Measurements from ENCODE around the gene ITIH5. TPM values are rescaled to one million over a fixed set of nuclear protein-coding genes. Genes with fewer than 3 reads are reported as not detected.

Gene ITIH5
- total RNA-seq, 2 experiments from 2014 or later = not detected

DNA sequence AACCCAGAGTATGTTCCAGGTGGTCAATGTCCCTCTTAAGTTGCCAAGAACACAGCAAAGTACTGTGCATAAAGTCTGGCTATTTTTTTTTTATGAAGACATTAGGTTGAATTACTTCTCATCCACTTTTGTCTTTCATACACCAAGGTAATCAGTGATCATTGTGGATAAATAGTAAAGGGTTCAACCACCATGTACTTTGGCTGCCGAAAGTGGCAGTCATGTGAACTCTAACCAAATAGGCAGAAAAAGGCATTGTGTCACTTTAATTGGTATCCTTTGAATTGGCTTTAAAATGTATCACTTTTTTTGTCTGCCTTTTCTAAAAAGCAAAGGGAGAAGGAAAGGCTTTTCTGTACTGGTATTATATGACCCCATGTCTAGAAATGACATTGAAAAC lies 43.7 kb upstream of the ITIH5 start:
- peaks cover 2 to 6% of the 10 kb centered on the region in 2 experiments for H3K27me3 ChIP-seq (ENCODE audit: control insufficient read depth in 1 of 2, insufficient read depth in 2 of 2, low read length in 2 of 2)
- POLR2A ChIA-PET = no interaction called here
- Mint-ChIP-seq H3K27ac (no peak overlapping the region), H3K36me3 (ENCODE audit: low read depth) (no peaks in the 10 kb centered on the region), H3K4me1 (ENCODE audit: low read depth) (no peaks in the 10 kb centered on the region), H3K9me3 (no peaks in the 10 kb centered on the region), H3K27me3 (peaks cover 28% of the 10 kb centered on the region), H3K4me3 (no peak overlapping the region)
- H3K27ac ChIP-seq (ENCODE audit: low read depth in 1 of 2, low read length in 2 of 2) = no peak overlapping the region
- TF ChIP-seq, protein P1, sequence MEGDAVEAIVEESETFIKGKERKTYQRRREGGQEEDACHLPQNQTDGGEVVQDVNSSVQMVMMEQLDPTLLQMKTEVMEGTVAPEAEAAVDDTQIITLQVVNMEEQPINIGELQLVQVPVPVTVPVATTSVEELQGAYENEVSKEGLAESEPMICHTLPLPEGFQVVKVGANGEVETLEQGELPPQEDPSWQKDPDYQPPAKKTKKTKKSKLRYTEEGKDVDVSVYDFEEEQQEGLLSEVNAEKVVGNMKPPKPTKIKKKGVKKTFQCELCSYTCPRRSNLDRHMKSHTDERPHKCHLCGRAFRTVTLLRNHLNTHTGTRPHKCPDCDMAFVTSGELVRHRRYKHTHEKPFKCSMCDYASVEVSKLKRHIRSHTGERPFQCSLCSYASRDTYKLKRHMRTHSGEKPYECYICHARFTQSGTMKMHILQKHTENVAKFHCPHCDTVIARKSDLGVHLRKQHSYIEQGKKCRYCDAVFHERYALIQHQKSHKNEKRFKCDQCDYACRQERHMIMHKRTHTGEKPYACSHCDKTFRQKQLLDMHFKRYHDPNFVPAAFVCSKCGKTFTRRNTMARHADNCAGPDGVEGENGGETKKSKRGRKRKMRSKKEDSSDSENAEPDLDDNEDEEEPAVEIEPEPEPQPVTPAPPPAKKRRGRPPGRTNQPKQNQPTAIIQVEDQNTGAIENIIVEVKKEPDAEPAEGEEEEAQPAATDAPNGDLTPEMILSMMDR (IDR thresholded peaks at IDR 0.05) = no peak
- ATAC-seq (ENCODE audit: poor library complexity) = no peak
- CTCF ChIA-PET = no interaction called here
- intact Hi-C loops (cut with DNase I, micrococcal nuclease) = no loop called here
- no peaks in the 10 kb centered on the region for H3K36me3 ChIP-seq (ENCODE audit: insufficient read depth, low read length)
- no peaks in the 10 kb centered on the region for H3K9me3 ChIP-seq (ENCODE audit: control insufficient read depth in 1 of 2, insufficient read depth in 1 of 2, low read length in 2 of 2)
- no peak overlapping the region for H3K4me3 ChIP-seq (ENCODE audit: low read length)
- no peak for DNase-seq
- H3K4me1 ChIP-seq (ENCODE audit: insufficient read depth, low read length) = no peaks in the 10 kb centered on the region

DNA sequence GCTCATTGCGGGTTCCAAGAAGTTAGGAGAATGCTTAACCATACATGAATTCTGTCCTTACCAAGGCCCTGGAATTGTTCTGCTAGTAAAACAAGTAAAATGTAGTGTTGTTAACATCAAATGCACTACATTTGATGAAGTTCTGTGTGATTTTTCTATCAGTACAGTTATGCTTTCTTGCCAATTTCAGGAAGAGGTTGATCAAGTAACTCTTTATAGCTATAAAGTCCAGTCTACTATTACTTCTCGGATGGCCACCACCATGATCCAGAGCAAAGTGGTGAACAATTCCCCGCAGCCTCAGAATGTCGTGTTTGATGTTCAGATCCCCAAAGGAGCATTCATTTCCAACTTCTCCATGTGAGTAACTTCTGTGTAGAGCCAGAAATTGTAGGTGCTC lies 42.1 kb upstream of the ITIH5 start:
- CTCF ChIA-PET = no interaction called here
- intact Hi-C loops (cut with DNase I, micrococcal nuclease) = no loop called here
- no peak overlapping the region for H3K4me3 Mint-ChIP-seq
- H3K36me3 Mint-ChIP-seq (ENCODE audit: low read depth) = no peaks in the 10 kb centered on the region
- Histone ChIP-seq H3K27me3 (ENCODE audit: control insufficient read depth in 1 of 2, insufficient read depth in 2 of 2, low read length in 2 of 2) (peaks cover 0 to 15% of the 10 kb centered on the region in 2 experiments), H3K36me3 (ENCODE audit: insufficient read depth, low read length) (no peaks in the 10 kb centered on the region), H3K4me3 (ENCODE audit: low read length) (no peak overlapping the region), H3K27ac (ENCODE audit: low read depth in 1 of 2, low read length in 2 of 2) (no peak overlapping the region), H3K4me1 (ENCODE audit: insufficient read depth, low read length) (no peaks in the 10 kb centered on the region), H3K9me3 (ENCODE audit: control insufficient read depth in 1 of 2, insufficient read depth in 1 of 2, low read length in 2 of 2) (no peaks in the 10 kb centered on the region)
- POLR2A ChIA-PET = no interaction called here
- H3K9me3 Mint-ChIP-seq = no peaks in the 10 kb centered on the region
- DNase-seq (no peak), ATAC-seq (ENCODE audit: poor library complexity) (no peak)
- H3K4me1 Mint-ChIP-seq (ENCODE audit: low read depth) = no peaks in the 10 kb centered on the region
- peaks cover 38% of the 10 kb centered on the region for H3K27me3 Mint-ChIP-seq
- H3K27ac Mint-ChIP-seq = no peak overlapping the region
- TF ChIP-seq, protein P1 (IDR thresholded peaks at IDR 0.05) = no peak

DNA sequence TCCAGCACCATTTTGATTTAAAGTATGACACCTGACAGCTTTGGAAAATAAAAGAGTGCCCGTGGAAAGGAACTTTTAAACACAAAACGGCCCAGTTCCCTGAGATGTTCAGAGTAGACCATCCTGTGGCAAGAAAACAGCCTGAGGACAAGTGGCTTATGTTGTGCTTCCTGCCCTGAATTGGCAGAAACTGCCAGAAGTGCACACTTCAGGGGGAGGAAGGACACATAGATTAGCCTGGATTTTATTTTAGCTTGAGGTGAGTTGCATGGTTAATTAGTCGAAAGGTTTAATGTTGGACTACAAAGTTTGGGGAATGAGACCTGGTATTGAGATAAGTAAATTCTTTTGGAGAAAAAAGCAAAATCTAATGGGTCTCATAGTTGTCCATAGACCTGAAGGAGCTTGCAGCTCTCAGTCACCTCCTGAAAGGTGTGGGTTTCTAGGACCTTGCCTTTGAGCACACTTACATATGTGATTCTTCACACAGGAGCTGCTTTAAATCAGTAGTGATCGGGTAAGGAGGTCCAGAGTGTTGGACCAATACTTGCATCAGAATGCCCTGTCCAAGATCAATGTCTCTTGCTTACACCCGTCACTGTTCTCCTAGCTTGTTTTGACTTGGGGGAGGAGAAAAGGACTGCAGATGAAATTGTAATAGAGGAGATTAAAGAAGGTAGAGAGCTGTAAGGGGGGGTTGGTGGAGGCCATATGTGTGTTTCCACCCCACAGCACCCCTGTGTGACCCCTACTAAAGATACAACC lies 41.3 kb upstream of the ITIH5 start:
- H3K9me3 ChIP-seq (ENCODE audit: control insufficient read depth in 1 of 2, insufficient read depth in 1 of 2, low read length in 2 of 2) = no peaks in the 10 kb centered on the region

More for the DNA sequence above, 41.3 kb upstream of the ITIH5 start:
- H3K36me3 ChIP-seq (ENCODE audit: insufficient read depth, low read length) = no peaks in the 10 kb centered on the region
- Mint-ChIP-seq H3K27me3 (peaks cover 43% of the 10 kb centered on the region), H3K4me3 (no peak overlapping the region), H3K4me1 (ENCODE audit: low read depth) (no peaks in the 10 kb centered on the region), H3K9me3 (no peaks in the 10 kb centered on the region), H3K27ac (no peak overlapping the region), H3K36me3 (ENCODE audit: low read depth) (no peaks in the 10 kb centered on the region)
- DNase-seq (no peak), ATAC-seq (ENCODE audit: poor library complexity) (no peak)
- POLR2A ChIA-PET = no interaction called here
- intact Hi-C loops (cut with DNase I, micrococcal nuclease) = no loop called here
- H3K4me3 ChIP-seq (ENCODE audit: low read length) = no peak overlapping the region
- H3K27ac ChIP-seq (ENCODE audit: low read depth in 1 of 2, low read length in 2 of 2) = no peak overlapping the region
- CTCF ChIA-PET = no interaction called here
- peaks cover 0 to 23% of the 10 kb centered on the region in 2 experiments for H3K27me3 ChIP-seq (ENCODE audit: control insufficient read depth in 1 of 2, insufficient read depth in 2 of 2, low read length in 2 of 2)
- TF ChIP-seq, protein P1 (IDR thresholded peaks at IDR 0.05) = no peak
- no peaks in the 10 kb centered on the region for H3K4me1 ChIP-seq (ENCODE audit: insufficient read depth, low read length)

Data from CD4-positive, alpha-beta T cell (primary cell).